T-helper 2 cell (primary cell): ENCODE results near the gene SPATA46.
A peak's percentile ranks its signal among the peaks of the same experiment; 100 is the strongest.

Experiments
- DNase-seq, 5 experiments: peaks; one replicate each; pipeline versions ENCODE4 v3.0.0 to v3.0.0-alpha.2; 2012 to 2022

SPATA46 gene

GRCh38 chr1:162390396-162391185 is 13.9 kb upstream of the SPATA46 start:
- no peak for DNase-seq

GRCh38 chr1:162389971-162390370 is 13.3 kb upstream of the SPATA46 start:
- DNase-seq, result no peak

- DNase-seq, result peak in 1 of 5 experiments; percentile 54
Measured at GRCh38 chr1:162389021-162389818, 12.6 kb upstream of the SPATA46 start.

- no peak for DNase-seq
Measured at GRCh38 chr1:162388615-162389014, 12.0 kb upstream of the SPATA46 start.

GRCh38 chr1:162388083-162388594 is 11.5 kb upstream of the SPATA46 start:
- DNase-seq, result no peak

GRCh38 chr1:162387226-162388082 is 10.8 kb upstream of the SPATA46 start:
- DNase-seq, result no peak

GRCh38 chr1:162386292-162387225 is 9.9 kb upstream of the SPATA46 start:
- no peak for DNase-seq

- no peak for DNase-seq
Measured at GRCh38 chr1:162385702-162386101, 9.0 kb upstream of the SPATA46 start.

GRCh38 chr1:162385280-162385623 is 8.6 kb upstream of the SPATA46 start:
- no peak for DNase-seq

- no peak for DNase-seq
Measured at GRCh38 chr1:162384601-162385279, 8.1 kb upstream of the SPATA46 start.

- no peak for DNase-seq
Measured at GRCh38 chr1:162384116-162384515, 7.5 kb upstream of the SPATA46 start.

- DNase-seq, result no peak
Measured at GRCh38 chr1:162383516-162383915, 6.9 kb upstream of the SPATA46 start.

- no peak for DNase-seq
Measured at GRCh38 chr1:162383091-162383490, 6.4 kb upstream of the SPATA46 start.

GRCh38 chr1:162381941-162382750 is 5.5 kb upstream of the SPATA46 start:
- DNase-seq, result no peak

GRCh38 chr1:162381383-162381782 is 4.7 kb upstream of the SPATA46 start, which contains the start of gene C1orf226:
C1orf226 (plus strand) TSS chr1:162381728; CDS start chr1:162381902, 174 bp downstream.
- no peak for DNase-seq

GRCh38 chr1:162380061-162380846 is 3.6 kb upstream of the SPATA46 start:
- DNase-seq, result no peak

- DNase-seq, result no peak
Measured at GRCh38 chr1:162375463-162375862, 1.2 kb downstream of the SPATA46 start.

- DNase-seq, result no peak
Measured at GRCh38 chr1:162374406-162374805, 2.2 kb downstream of the SPATA46 start.

- no peak for DNase-seq
Measured at GRCh38 chr1:162373541-162374260, 3.0 kb downstream of the SPATA46 start.
